HepG2 (cell line): ENCODE results near the gene KRTAP12-1.

Source experiments
- ETV6 ChIP-seq: sonication (generic); formaldehyde crosslinking; conservative IDR thresholded peaks from 2 replicates; pipeline ENCODE4 v1.4.0; 2020; ENCODE audit warnings: missing genetic modification reagents
- RFX1 ChIP-seq: fragments of 450-650 bp; IDR thresholded peaks from 2 replicates; pipeline ENCODE4 v1.6.1; 2017
- ZBTB20 ChIP-seq: sonication (generic); formaldehyde crosslinking; IDR thresholded peaks from 2 replicates; pipeline ENCODE4 v1.8.1; 2023; ENCODE audit warnings: missing genetic modification reagents, low read depth, mild to moderate bottlenecking, borderline replicate concordance
- ZNF317 ChIP-seq: sonication (generic); formaldehyde crosslinking; IDR thresholded peaks from 2 replicates; pipeline ENCODE4 v1.5.0; 2020; ENCODE audit warnings: mild to moderate bottlenecking, missing genetic modification reagents
- ZNF773 ChIP-seq: sonication (generic); formaldehyde crosslinking; IDR thresholded peaks from 2 replicates; pipeline ENCODE4 v1.4.0; 2020; ENCODE audit warnings: missing genetic modification reagents, borderline replicate concordance
- TF ChIP-seq, protein P1 (sequence below): sonication (generic); formaldehyde crosslinking; IDR thresholded peaks from 2 replicates; pipeline ENCODE4 v1.4.0; 2020; ENCODE audit warnings: missing genetic modification reagents
- TF ChIP-seq, protein P2 (sequence below): sonication (generic); formaldehyde crosslinking; IDR thresholded peaks from 2 replicates; pipeline ENCODE4 v1.4.0; 2020; ENCODE audit warnings: missing genetic modification reagents, borderline replicate concordance
- TF ChIP-seq, protein P3 (sequence below): sonication (generic); formaldehyde crosslinking; IDR thresholded peaks from 2 replicates; pipeline ENCODE4 v1.5.0; 2020; ENCODE audit warnings: mild to moderate bottlenecking, missing genetic modification reagents, moderate library complexity

DNA sequence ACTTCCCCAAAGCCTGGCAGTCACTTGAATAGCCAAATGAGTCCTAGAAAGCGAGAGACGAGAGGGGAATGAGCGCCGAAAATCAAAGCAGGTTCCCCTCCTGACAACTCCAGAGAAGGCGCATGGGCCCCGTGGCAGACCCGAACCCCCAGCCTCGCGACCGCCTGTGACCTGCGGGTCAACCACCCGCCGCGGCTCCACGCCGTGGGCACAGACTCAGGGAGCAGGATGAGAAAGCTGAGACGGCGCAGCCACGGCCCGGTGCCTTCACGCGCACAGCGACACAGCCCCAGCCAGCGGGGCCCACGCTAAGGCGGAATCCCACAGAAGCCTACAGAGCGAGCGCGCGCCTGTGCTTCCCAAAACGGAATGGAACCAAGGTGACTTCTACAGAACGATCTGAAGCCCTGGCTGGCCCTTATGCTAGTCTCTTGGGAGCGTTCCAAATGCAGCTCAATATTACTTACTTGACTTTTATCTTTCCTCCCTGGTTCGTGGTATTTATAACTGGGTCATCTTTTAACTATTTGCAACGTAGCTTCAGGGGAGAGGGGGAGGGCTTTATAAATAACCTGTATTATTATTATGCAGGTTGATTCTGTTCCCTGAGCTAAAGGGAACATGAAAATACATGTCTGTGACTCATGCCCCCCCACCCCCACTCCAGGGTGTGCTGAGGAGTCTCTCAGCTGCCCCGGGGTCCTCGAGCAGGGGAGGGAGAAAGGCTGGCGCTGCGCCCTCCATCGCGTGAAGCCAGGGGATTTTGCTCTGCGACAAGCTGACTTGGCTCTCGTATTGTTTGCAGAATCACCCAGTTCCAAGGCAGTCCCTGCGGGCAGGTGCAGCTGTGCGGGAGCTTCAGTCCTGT lies 27.7 kb upstream of the KRTAP12-1 start:
- TF ChIP-seq ZBTB20 (no peak), ZNF773 (CRISPR knock-in tag) (no peak), ZNF317 (CRISPR knock-in tag) (no peak), ETV6 (no peak), RFX1 (no peak)
- TF ChIP-seq, protein P1, sequence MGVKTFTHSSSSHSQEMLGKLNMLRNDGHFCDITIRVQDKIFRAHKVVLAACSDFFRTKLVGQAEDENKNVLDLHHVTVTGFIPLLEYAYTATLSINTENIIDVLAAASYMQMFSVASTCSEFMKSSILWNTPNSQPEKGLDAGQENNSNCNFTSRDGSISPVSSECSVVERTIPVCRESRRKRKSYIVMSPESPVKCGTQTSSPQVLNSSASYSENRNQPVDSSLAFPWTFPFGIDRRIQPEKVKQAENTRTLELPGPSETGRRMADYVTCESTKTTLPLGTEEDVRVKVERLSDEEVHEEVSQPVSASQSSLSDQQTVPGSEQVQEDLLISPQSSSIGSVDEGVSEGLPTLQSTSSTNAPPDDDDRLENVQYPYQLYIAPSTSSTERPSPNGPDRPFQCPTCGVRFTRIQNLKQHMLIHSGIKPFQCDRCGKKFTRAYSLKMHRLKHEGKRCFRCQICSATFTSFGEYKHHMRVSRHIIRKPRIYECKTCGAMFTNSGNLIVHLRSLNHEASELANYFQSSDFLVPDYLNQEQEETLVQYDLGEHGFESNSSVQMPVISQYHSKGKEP (CRISPR knock-in tag), result no peak
- TF ChIP-seq, protein P2, sequence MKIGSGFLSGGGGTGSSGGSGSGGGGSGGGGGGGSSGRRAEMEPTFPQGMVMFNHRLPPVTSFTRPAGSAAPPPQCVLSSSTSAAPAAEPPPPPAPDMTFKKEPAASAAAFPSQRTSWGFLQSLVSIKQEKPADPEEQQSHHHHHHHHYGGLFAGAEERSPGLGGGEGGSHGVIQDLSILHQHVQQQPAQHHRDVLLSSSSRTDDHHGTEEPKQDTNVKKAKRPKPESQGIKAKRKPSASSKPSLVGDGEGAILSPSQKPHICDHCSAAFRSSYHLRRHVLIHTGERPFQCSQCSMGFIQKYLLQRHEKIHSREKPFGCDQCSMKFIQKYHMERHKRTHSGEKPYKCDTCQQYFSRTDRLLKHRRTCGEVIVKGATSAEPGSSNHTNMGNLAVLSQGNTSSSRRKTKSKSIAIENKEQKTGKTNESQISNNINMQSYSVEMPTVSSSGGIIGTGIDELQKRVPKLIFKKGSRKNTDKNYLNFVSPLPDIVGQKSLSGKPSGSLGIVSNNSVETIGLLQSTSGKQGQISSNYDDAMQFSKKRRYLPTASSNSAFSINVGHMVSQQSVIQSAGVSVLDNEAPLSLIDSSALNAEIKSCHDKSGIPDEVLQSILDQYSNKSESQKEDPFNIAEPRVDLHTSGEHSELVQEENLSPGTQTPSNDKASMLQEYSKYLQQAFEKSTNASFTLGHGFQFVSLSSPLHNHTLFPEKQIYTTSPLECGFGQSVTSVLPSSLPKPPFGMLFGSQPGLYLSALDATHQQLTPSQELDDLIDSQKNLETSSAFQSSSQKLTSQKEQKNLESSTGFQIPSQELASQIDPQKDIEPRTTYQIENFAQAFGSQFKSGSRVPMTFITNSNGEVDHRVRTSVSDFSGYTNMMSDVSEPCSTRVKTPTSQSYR (CRISPR knock-in tag), result no peak
- TF ChIP-seq, protein P3, sequence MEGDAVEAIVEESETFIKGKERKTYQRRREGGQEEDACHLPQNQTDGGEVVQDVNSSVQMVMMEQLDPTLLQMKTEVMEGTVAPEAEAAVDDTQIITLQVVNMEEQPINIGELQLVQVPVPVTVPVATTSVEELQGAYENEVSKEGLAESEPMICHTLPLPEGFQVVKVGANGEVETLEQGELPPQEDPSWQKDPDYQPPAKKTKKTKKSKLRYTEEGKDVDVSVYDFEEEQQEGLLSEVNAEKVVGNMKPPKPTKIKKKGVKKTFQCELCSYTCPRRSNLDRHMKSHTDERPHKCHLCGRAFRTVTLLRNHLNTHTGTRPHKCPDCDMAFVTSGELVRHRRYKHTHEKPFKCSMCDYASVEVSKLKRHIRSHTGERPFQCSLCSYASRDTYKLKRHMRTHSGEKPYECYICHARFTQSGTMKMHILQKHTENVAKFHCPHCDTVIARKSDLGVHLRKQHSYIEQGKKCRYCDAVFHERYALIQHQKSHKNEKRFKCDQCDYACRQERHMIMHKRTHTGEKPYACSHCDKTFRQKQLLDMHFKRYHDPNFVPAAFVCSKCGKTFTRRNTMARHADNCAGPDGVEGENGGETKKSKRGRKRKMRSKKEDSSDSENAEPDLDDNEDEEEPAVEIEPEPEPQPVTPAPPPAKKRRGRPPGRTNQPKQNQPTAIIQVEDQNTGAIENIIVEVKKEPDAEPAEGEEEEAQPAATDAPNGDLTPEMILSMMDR (CRISPR knock-in tag), result no peak
